HG03575 (cell line): Measurements from ENCODE around the gene ASIC2.

Experiments used
- ATAC-seq: cut with Tn5 transposase; IDR thresholded peaks from one replicate; pipeline ENCODE4 v1.9.1; 2021; ENCODE audit not compliant: unreplicated experiment, insufficient number of reproducible peaks, low FRiP score; ENCODE audit errors: extremely low read depth

Gene ASIC2

GRCh38 chr17:33218698-33219601, 74.1 kb downstream of the ASIC2 start:
- no peak for ATAC-seq

GRCh38 chr17:33217891-33218290, 75.2 kb downstream of the ASIC2 start:
- no peak for ATAC-seq

GRCh38 chr17:33214996-33215395, 78.1 kb downstream of the ASIC2 start:
- ATAC-seq = no peak

- no peak for ATAC-seq
Measured at GRCh38 chr17:33210285-33210684, 82.8 kb downstream of the ASIC2 start.

GRCh38 chr17:33209671-33210070, 83.4 kb downstream of the ASIC2 start:
- ATAC-seq = no peak

GRCh38 chr17:33207231-33207630, 85.9 kb downstream of the ASIC2 start:
- no peak for ATAC-seq

- no peak for ATAC-seq
Measured at GRCh38 chr17:33205552-33205951, 87.5 kb downstream of the ASIC2 start.

- no peak for ATAC-seq
Measured at GRCh38 chr17:33204701-33205100, 88.4 kb downstream of the ASIC2 start.

GRCh38 chr17:33204156-33204555, 88.9 kb downstream of the ASIC2 start:
- ATAC-seq = no peak

GRCh38 chr17:33202796-33203495, 90.1 kb downstream of the ASIC2 start:
- ATAC-seq = no peak

- no peak for ATAC-seq
Measured at GRCh38 chr17:33202021-33202420, 91.1 kb downstream of the ASIC2 start.

- ATAC-seq = no peak
Measured at GRCh38 chr17:33201283-33201682, 91.8 kb downstream of the ASIC2 start.

GRCh38 chr17:33200587-33200986, 92.5 kb downstream of the ASIC2 start:
- no peak for ATAC-seq

GRCh38 chr17:33199571-33200510, 93.3 kb downstream of the ASIC2 start:
- no peak for ATAC-seq

- no peak for ATAC-seq
Measured at GRCh38 chr17:33198954-33199353, 94.1 kb downstream of the ASIC2 start.

- no peak for ATAC-seq
Measured at GRCh38 chr17:33197342-33197741, 95.8 kb downstream of the ASIC2 start.

- ATAC-seq = no peak
Measured at GRCh38 chr17:33196883-33197282, 96.2 kb downstream of the ASIC2 start.

- ATAC-seq = no peak
Measured at GRCh38 chr17:33192951-33193911, 99.9 kb downstream of the ASIC2 start.
